NCI-H345 (cell line): ENCODE data around the gene HMX2.

Experiments used
- DNase-seq: peaks from one replicate; lab custom pipeline; 2025; lab: John Stamatoyannopoulos, UW

The HMX2 gene

GRCh38 chr10:123139165-123139520, 8.8 kb upstream of the HMX2 start:
- DNase-seq: no peak

GRCh38 chr10:123139521-123140163, 8.3 kb upstream of the HMX2 start:
- peak; percentile 21 for DNase-seq

- DNase-seq: no peak
Measured at GRCh38 chr10:123140164-123140982, 7.6 kb upstream of the HMX2 start.

DNA sequence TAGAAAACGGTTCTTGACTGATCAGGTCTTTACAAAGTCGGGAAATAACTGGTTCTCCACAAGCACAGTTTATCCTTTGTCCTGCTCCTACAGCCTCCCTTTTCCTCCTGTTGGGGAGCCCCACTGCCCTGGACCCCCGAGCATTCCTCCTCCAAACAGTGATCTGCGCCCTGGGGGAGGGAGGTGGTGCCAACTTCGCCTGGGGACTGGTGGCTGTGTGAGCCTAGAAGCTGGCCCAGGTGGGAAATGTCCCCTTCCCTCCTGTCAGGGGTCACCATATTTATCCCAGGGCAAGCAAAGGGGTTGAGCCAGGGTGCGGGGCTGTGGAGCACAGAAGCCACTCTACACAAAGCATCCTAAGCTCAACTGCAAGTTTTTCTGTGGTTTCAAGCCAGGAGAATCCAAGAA, 6.9 kb upstream of the HMX2 start:
- no peak for DNase-seq

DNA sequence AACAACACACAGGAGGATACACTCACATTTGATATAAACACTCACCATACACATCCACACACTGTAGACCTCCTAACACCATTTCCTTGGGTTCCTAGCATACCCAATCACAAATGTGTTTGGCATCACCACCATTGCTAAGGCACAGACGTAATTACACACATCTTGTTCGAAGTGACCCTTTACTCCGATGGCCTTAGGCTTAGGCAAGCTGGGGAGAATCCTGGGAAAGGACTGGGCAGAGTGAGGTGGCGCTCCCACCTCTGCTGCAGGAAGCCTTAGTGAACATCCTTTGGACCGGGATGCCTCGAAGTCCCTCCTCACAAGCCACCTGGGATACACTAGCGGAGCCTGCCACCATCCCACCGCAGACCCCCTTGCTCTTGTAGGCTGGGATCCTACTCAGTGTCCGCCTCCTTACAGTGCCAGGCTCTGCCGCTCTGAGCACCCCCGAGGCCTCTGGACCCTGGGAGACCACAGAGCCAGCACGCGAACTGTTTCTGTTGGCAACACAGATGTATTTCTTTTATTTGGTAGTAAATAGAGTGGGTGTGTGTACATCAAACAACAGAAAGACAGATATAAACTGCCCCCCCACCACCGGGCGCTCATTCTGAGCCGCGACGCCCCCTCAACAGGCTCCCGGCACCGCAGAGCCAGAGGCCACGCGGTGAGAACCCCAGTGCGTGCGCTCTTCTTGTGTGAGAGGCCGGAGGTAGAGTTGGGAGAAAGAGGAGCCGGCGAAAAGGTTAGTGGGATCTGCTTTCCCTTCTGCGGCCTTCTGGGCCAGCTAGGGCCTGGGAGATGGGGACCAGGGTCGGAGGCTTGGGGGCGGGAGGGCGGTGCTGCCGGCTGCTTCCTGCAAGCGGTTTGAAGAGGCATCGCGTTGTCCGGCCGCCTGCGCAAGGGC, 5.9 kb upstream of the HMX2 start:
- no peak for DNase-seq

DNA sequence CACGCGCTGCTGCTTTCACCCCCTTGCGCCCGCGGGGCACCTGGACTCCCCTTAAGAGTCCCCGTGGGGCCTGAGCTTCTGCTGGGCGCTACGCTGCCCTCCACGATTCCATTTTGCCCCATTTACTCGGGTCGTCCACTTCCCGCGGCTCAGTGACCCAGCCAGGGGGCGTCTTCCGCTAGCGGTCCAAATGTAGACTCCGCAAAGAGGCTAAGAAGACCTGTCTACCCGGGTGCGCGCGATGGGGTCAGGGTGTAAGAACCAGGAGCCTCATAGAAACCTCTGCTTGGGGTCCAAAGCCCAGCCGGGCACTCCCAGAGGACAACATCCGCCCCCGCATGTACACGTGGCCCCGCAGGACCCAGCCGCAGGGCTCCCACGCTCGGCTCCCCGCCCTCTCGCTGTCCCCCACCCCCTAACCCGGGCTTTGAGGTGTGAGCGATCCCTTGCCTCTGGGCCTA, 5.2 kb upstream of the HMX2 start:
- DNase-seq: no peak

GRCh38 chr10:123143162-123143824, 4.6 kb upstream of the HMX2 start:
- no peak for DNase-seq

DNA sequence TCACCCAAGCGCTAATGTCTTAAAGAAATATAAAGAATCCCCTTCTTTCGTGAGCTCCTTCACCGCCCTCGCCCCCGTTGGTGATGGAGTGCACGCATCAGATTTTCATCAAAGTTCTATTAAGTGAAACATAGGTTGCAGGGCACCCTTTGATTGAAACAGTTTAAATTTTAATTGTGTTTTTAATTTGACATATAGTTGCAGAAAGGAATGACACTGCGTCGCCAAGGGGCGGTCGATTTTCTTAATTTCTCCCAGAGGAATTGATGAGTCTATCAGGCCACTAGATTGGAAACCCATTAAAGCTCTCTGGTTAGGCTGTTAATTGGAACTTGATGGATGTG, 4.1 kb upstream of the HMX2 start:
- no peak for DNase-seq

DNA sequence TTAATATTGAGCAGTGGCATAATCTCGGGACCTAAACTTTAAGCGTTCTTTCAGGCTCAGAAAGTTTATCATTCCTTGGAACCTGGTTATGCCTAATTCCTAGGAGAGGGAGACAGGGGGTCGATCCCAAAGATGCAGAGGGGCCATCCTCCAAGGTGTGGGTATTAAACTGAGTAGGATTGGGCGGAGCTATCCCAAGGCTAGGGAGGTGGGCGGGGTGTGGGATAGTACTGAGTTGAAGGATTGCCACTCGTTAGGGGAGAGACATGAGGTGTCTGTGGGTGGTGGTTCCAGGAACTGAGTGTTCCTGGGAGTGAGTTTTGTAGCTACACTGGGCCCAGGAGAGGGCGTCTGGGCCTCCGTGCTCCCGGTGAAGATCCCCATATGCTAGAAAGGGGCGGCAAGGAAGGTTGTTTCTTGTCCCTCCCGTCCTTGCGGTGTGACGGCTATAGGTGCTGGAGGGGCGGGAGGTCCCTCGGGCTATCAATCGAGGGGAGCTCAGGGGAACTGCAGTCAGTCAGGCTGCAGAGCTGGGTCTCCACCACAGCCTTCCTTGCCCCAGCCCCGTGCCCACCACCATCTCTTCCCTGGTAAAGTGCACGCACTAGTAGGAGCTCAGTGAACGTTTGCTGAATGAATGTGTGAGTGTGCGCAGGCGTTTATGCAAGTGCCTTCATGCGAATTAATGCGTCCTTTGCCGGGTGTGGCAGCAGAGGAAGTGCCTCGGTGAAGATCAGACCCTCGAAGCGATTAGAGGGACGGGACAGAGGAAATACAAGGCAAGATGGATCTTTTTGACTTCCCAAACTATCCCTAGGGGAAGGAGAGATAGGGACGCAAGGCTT, 3.0 kb upstream of the HMX2 start:
- no peak for DNase-seq

DNA sequence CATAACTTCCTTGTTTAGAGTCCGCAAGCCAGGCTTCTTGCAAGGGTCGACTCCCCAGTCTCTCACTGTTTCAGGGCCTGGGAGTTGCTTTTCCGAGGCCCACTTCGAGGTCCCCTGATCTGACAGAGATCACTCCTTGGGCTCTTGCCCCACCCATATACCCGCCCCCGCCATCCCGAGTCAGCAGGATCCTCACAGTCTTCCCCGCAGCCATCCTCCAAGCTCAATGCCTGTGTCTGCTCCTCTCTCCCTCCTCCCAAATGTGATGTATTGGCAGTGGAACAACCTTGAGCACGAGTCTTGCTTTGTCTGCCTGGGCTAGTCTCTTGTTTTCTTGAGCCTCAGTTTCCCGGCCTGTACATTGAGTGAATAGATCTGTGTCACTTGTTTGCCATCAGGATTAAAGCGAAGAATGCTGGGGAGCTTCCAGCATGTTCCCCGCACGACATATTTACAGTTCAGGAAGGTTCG, 2.4 kb upstream of the HMX2 start:
- no peak for DNase-seq

DNA sequence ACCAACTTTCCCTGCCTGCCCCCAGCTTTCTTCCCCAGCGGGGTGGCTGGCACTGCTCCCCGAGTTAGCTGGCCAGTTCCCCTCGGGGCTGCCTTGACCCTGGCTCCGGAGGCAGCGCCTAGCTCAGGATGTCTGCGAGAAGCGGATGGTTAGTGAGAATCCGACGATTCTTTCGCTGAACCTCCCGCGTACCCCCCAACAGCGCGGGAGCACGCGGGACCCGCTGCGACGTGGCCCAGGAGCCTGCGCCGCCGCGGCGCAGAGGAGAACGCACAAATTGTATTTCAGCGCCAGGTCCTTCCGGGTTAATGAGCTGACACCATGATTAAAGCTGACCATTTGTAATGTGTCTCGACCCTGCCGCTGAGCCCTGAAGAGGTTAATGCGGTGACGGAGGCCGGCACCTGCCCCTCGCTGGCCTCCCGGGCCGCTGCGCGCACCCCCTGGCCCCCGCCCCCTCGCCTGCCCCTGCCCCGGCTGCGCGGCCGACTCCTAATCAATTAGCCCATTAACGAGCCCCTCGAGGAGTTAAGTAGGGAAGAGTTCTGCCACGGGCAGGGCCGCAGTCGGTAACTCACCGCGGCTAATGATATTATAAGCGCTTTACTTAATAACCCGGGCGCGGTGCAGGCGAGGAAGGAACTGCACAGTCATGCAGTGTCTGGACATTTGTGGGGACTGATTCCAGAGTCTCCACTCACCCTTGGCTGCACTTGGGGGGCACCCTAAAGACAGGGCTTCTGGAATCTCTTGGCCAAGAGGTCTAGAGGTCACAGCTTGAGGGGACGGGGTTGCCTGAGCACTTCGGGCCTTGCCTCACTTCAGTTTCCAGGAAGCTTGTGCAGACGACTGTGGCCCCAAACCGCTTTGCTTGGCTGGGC, 1.7 kb upstream of the HMX2 start:
- no peak for DNase-seq

- DNase-seq: no peak
Measured at GRCh38 chr10:123146894-123147634, 872 bp upstream of the HMX2 start.

- no peak for DNase-seq
Measured at GRCh38 chr10:123148414-123149161, 652 bp downstream of the HMX2 start.

DNA sequence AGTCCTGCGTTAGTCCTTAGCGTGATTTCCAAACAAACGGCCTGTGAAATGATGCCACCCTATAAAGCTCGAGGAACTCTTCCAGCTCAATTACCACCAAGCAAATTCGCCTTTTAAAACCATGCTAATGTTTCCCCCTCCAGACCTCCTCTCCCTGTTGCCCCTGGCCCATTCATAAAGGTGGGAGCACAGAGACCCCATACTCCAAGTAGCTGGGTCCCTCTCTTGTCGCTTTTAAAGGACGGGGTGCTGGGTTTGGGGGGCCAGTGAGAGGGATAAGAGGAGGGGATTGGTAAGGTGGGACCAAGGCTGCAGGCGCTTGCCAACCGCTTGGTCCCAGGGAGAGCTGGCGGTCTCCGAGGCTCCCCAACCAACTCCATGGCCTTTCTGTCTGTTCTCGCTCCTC, 1.2 kb downstream of the HMX2 start:
- DNase-seq: no peak

GRCh38 chr10:123149568-123150270, 1.8 kb downstream of the HMX2 start:
- no peak for DNase-seq

- no peak for DNase-seq
Measured at GRCh38 chr10:123150271-123150985, 2.5 kb downstream of the HMX2 start.

DNA sequence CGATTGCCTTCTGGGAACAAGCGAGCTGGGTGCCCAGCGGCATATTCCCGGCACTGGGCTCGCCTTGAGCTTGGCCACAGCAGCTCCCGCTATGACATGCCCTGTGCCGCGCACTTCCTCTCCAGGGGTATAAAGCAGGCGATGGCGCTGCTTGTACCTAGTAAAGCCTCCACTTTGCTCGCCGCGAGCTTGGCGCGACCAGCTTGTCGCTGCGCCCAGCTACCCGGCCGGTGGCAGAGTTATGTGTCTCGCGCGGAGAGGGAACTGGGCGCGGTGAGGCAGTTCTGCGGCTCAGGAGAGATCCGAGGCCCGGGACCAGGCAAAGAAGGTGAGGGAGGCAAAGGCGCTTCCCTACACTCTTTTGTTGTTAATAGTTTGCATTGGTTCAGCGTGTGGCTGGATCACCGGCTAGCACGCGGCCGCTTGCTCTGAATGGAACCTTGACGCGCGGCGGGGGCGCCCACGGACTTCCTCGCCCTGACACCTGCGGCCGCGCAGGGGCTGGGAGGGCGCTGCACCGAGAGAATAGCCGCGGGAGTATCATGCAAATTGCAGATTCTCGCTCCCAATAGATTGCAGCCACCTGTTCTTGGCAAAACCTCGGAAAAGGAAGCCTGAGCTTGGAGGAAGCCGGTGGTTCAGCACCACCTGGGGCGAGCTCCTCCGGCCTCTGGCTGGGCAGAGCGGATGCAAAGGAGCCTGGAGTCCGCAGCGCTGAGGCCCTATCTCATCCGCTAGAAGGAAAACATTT, 3.2 kb downstream of the HMX2 start:
- DNase-seq: no peak
